KBM-7 (cell line): ENCODE measurements around the gene WEE2.

Source experiments
- DNase-seq: peaks from one replicate; pipeline ENCODE4 v3.0.0-alpha.2; 2015
- in situ Hi-C: fragments of 300-500 bp; cut with MboI; formaldehyde crosslinking; loops from 2 replicates; pipeline ENCODE4 v1.14.3; 2020; ENCODE audit warnings: low sequenced_read_pairs, low pct_unique_long_range_greater_than_20kb, mixed read lengths

Gene WEE2

DNA sequence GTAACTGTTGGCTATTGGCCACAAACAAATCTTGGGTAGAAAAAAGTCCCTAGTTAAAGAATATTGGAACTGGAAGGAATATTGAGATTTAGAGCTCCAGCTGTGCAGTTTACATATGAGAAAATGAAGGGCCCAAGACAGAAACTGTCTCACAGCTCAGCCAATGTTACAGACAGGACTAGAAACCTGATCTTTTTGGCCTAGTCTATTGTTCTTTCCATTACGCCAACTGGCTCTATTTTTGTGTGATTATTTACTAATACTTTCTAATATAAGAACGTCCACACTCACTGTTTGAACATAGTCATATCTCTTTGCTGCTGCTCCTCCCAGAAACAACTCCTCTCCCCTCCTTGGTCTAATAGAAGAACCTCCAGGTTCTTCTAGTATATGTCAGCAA, 1.2 kb downstream of the WEE2 start:
- in situ Hi-C loops: no loop called here
- no peak for DNase-seq

DNA sequence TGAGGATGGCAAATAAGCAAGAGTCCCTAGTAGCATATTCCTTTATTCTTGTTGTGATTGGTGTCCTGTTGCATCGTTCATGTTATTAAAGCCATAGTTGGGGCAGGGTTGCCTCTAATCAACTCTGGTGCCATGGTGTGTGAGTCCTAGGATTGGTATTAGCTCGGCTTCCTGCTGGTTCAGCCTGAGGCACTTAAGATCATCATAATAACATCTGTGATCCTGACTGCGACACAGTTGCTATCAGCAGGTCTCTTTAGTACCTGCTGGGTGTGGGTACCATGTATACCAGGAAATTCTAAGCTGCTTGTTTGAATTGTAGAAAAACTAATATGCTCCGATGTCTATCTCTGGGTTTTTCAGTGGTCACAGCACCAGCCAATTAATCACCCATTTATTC, 1.6 kb downstream of the WEE2 start:
- DNase-seq: no peak

DNA sequence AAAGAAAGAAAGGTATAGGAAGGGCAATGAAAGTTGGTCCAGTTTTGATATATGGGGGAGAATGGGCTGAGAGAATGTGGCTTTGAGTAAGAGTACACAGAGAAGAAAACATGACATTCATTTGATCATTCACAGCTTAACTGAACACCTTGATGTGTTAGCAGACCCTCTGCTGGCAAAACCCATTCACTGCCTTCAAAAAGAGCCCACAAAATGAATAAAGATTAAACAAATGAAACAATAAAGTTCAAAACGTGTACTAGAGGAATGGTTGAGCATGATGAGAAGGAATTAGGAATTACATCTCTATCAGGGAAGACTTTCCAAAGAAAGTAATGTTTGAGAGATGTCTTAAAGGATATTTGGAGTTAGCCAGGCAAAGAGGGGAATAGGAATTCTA, 2.1 kb downstream of the WEE2 start:
- no peak for DNase-seq
- in situ Hi-C loops: no loop called here

More for the DNA sequence above, 1.6 kb downstream of the WEE2 start:
- in situ Hi-C loops: no loop called here

DNA sequence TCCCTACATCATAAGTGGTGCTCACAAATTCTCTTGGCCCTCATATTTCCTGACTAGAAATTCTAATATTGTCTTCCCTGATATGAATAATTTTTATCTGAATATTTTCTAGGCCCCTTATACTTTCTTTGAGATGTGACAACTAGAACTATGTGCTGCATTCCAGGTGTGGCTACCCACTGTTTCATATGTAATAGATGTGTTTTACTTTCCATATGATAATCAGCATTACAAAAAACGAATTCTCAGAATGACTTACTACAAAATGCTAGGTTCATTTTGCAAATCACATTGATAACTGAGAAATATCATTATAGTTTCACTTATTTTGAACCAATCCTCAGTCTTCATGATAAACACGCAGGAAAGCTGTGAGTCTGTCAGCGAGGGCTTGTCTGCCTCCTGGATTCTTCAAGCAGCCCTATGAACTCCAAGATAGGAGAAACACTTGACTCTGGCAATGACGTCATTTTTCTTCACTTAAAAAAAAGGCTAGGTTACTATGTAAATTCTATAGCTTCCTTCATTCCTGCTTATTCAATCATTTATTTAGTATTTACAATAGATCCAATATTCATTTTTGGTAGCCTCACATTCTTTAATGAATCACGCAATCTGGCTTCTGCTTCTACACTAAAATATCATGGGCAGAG, 4.6 kb downstream of the WEE2 start:
- no peak for DNase-seq
- in situ Hi-C loops: no loop called here

DNA sequence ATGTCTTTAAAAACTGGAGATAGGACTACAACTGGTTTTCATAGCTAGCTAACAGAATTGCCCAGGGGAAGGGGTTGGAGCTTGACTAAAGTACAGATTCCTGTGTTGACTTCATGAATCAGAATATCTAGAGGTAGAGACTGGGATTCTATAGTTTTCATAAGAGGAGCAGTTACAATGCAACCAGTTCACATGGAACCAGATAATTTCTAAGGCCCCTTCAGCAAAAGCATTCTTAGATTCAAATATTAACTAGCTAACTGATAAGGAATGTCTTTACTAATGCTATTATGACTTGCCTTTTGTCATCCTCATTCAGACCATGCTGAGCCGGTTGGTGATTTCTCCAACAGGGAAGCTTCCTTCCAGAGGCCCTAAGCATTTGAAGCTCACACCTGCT, 5.7 kb downstream of the WEE2 start:
- in situ Hi-C loops: no loop called here
- no peak for DNase-seq

DNA sequence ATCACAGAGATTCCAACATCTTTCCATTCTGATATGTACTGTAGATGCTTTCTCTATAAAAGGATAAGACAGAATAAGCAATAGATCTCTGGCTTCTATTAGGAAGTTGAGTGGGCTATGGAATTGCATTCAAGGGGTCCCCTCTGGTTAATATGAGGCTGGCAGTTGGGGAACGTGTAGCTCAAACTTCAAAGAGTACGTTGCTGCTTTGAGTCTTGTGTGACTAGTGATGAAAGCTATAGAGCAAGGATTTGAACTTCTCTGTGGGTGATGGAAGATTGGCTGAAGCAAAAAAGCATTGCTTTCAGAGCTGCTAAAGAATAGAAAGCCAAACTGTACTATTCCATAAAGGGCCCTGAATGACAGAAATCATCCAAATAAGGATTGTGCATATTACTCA, 6.4 kb downstream of the WEE2 start:
- no peak for DNase-seq
- in situ Hi-C loops: no loop called here

DNA sequence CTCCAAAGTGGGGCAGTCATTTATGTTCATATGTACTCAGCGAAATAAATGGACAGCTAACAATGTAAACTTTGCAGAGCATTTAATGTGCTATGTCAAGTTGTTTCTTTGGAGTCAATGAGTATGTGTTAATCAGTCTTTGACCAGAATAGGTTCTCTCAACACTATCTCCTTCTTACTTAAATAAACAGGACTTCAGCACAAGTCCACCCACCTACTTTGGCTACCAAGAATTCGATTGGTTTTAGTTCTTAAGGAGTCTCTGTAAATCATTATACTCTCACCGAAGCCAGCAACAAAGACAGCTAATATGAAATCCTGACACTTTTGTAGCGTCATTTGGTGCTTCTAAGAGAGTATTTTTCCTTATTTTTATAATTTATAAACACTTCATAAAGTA, 6.9 kb downstream of the WEE2 start:
- DNase-seq: no peak
- in situ Hi-C loops: no loop called here

DNA sequence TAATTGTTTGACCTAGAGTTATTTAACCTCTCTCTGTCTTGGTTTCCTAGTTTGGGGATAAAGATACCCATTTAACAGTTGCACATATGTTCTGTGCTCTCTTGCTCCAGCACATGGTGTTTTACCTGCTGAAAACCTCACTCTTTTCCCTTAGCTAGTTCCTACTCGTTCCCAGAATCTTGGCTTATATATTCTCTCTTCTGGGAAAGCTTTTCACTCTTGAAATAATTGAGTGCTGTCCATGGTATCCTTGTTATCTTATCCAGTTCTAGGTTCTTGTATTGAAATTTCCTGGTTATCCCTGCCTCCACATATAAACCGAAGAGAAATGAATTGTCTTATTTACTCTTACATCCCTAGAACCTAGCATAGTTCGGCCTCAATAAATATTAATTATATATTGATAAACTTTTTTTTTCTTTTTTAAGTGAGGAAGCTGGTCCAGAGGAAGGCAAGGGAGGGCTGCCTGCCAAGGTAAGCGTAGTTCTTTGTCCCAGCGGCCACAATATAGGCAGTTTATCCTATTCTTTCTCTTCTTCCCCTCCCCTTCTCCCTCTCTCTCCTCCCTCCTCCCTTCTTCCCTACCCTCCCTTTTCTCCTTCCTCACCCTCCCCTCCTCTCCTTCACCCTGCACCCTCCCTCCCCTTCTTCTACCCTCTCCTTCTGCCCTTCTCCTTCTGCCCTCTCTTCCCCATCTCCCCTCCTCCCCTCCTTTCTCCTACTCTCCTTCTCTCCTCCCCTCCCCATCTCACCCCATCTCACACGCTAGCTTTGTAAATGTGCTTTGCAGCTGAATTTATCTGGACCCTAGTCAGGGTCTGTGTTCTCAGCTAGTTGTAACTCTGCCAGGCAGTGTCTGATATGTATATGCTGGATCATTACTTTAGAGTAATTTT, 7.9 kb downstream of the WEE2 start:
- DNase-seq: no peak
- in situ Hi-C loops: no loop called here

DNA sequence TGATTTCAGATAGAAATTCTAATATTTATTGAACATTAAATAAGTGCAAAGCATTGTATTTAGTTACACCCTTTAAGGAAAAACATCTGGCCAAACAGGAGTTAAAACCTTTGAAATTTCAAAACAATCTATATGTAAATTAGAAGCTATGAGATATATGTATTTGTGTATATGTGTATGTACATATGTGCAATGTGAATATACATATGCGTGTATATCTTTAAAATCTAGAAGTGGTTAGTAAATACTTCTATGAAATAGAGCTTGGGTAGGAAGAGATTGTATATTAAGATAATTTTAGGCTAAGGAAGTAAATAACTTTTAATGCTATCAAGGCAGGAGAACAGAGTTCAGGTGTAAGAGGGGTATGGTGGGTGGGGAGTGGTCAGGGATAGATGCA, 9.3 kb downstream of the WEE2 start:
- in situ Hi-C loops: no loop called here
- DNase-seq: no peak

DNA sequence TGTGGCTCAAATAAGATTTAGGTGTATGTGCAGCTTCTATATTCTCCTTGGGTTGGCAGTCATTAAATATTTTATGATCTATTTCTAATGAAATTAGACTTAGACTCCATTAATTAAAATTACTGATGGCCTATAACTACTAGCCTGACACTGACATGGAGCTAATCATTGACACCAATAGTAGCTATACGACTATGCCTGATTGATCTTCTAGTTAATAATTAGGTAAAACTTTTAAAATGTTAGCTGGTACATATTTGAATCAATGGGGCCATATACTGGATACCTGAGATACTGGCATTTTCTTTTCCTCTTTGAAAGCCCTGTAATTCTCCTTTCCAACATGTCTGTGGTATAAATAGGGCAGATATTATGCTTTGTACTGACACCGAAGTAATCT, 14.4 kb downstream of the WEE2 start:
- in situ Hi-C loops: no loop called here
- DNase-seq: no peak

DNA sequence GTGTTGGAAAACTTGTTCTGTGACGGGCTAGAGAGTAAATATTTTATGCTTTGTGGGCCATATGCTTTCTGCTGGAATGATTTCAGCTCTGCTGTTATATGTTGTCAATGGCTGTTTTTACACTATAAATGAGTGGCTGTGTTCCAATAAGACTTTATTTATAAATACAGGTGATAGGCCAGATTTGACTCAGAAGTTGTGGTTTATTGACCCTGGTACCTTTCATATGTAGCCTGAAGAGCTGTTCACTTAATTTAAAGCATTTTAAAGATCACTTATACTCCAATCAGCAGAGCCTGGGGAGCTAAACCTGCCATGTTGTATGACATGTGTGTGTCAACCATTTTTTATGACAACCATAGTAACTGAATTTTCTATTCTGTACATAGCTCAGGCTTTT, 20.9 kb downstream of the WEE2 start:
- in situ Hi-C loops: no loop called here
- DNase-seq: no peak

DNA sequence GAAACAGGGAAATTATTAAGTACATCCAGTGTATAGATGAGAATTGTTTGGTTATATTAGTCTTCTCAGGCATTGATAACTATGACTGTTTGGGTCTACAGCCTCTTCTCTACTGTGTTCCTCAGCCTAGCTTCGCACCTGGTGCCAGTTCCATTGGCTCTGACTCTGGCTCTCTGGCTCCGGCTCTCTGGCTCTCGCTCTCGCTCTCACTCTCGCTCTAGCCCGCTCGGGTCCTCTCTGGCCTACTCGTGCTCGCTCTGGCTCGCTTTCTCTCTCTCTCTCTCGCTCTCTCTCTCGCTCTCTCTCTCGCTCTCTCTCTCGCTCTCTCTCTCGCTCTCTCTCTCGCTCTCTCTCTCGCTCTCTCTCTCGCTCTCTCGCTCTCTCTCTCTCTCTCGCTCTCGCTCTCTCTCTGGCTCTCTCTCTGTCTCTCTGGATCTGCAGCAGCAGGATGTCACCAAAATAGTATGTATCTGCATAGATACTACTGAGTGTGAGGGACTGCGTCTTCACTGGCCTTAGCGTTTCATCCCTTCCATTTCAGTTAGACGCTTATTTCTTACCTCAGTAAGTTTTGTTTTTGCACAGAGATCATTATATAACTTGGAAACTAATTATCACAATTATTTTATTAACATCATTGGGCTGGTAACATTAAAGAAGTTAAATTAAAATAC, 23.5 kb downstream of the WEE2 start:
- in situ Hi-C loops: no loop called here

DNA sequence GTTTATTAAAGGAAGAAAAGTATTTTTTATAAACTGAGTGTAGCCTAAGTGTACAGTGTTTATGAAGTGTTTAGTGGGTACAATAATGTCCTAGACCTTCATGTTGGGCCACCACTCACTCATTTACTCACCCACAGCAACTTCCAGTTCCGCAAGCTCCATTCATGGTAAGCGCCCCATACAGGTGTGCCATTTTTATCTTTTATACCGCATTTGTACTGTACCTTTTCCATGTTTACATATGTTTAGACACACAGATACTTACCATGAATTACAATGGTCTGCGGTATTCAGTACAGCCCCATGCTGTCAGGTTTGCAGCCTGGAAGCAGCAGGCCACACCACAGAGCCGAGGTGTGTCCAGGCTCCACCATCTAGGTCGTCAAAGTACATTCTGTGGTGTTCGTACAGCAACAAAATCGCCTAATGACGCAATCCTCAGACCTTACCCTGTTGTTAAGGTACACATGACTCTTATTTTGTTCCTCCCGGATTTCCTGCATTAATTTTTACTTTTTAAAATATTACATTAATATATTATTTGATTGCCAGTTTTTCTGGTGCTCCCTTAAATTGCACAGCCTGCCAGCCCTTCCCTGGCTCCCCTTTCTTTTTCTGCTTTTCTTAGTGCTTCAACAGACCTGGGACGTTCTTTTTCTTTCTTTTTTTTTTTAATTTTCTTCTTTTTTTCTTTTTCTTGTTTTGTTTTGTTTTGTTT, 29.1 kb downstream of the WEE2 start:
- in situ Hi-C loops: no loop called here
- peak; percentile 28 for DNase-seq

More for the DNA sequence above, 23.5 kb downstream of the WEE2 start:
- DNase-seq: no peak

DNA sequence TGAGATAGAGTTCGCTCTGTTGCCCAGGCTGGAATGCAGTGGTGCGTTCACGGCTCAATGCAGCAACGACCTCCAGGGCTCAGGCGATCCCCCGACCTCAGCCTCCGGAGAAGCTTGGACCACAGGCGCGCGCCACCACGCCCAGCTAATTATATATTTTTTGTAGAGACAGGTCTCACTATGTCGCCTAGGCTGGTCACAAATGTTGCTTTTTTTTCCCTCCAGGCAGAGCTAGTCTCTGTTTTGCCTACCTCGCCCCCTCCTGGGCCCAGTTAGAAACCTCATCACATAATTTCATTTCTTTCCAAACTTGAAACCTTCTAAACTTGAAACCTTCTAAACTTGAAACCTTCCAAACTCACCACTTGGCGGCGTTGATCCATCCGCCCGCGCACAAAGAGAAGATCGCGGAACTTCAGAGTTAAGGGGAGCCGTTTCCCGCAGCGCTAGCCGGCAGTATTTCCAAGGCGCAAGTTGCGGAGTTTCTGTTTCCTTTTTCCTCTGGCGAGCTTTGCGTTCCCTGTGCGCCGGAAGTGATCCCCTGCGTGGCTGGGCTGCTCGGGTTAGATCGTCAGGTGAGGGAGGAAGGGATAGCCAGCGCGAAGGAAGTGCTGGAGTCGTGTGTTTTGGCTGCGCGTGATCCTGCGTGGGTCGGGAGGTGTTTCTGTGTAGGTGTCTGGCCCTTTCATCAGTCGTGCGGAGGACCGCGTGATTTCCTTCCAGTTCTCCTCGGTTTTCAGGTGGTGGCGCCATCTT, 29.9 kb downstream of the WEE2 start, which contains the start of gene SSBP1:
SSBP1 (plus strand) TSS at position 523 of the 756 bp plus-strand sequence. CDS start 809 bp downstream, outside the sequence.
- in situ Hi-C loops: no loop called here

DNA sequence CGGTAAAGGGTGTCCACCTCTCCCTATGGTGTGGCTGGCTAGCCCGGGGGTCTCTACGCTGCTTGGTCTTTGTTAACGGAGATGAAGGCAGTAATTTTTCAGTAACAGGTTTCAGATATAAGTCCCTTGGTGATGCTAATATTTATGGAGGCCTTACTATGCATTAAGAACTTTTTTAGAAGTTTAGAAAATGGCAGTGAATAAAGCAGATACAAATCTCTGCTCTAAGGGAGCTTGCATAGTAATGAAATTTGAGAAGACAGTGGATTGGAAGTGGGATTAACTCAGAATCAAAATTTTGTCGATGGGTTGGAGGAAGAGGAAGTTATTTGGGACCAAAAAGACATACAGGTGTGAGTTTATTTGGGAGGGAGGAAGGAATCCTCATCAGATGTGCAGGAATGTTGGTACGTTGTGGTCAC, 30.4 kb downstream of the WEE2 start:
- in situ Hi-C loops: no loop called here
- DNase-seq: no peak

More for the DNA sequence above, 29.9 kb downstream of the WEE2 start, which contains the start of gene SSBP1:
- peak; percentile 99 for DNase-seq

DNA sequence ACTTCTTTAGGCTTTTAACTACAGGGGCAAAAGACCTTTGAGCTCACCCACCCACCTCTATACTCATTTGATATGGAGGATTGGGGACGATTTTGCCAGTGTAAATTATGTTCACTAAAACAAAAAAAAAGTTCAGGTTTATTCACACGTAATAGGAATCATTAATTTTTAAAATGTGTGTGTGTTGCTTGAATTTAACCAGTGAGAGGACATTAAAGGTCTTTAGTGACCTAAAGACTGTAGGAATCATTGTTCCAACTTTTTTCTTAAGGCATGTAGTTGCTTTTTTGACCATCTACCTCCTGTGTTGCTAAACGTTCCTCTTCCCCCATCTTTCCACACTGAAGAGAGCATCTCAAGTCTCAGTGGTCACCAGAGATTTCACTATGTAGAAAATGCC, 31.1 kb downstream of the WEE2 start:
- no peak for DNase-seq
- in situ Hi-C loops: no loop called here

DNA sequence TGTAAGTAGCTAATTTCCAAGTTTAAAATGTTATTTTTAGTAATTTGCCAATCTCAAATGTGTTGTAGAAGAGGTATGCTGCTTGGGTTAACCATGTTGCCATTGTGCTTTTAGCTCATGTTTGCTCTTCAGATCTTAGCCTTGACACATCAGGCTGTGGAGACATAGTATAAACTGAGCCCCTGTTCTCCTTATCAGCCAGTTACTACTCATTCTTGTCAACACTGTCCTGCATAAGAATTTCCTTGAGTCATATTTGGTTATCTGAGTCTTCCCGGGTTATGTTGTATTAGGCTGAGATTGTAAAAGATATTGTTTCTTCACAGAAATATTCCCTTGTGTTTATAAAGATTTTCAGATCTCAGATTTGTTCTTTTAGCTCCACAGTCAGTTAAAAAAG, 34.1 kb downstream of the WEE2 start:
- in situ Hi-C loops: no loop called here
- no peak for DNase-seq

DNA sequence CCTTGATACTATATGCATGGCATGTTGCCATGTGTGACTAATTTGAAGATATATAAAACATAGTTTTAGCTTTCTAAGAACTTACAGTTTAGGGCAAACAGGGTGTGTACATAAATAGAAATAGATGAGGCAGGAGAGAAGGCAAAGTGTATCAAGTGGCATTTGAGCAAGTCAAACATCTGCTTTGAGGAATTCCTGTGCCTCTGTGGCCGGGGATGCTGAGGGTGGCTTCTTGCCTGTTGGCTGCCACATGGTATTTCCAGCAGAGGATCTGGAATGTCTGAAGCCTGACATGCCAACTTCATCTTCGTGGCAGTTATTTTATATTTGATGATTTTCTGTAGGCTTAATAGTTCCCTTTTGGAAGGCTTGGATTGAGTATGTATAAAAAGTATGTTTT, 36.0 kb downstream of the WEE2 start:
- in situ Hi-C loops: no loop called here
- no peak for DNase-seq

DNA sequence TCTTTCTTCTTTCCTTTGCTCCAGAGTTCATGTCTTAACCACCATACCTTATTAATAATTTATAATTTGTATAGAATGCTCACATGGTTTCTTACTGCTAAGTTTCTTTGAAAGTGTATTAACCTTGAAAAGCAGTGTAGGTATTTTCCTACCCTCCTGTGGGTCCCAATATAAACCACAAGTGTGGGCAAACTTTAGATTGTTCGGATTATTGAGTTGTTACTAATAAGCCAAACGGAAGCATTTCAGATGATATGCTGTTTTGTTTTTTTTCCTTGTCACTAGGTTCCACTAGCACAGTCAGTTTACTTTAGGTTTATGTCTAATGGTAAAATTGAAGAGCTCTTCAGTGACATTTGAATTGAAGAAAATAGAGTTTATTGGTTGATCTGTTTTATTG, 40.2 kb downstream of the WEE2 start:
- in situ Hi-C loops: no loop called here
- no peak for DNase-seq
